NCI-H146 treated with DMSO at 0.1 percent for 48 hours (cell line): ENCODE results near the gene GZF1.

Source experiments
- DNase-seq: peaks from one replicate; lab custom pipeline; 2025; ENCODE audit not compliant: unreplicated experiment; lab: John Stamatoyannopoulos, UW

The GZF1 gene

GRCh38 chr20:23368316-23369071 is 6.5 kb downstream of the GZF1 start:
- DNase-seq = no peak

GRCh38 chr20:23369072-23369823 is 7.3 kb downstream of the GZF1 start:
- DNase-seq = no peak

DNA sequence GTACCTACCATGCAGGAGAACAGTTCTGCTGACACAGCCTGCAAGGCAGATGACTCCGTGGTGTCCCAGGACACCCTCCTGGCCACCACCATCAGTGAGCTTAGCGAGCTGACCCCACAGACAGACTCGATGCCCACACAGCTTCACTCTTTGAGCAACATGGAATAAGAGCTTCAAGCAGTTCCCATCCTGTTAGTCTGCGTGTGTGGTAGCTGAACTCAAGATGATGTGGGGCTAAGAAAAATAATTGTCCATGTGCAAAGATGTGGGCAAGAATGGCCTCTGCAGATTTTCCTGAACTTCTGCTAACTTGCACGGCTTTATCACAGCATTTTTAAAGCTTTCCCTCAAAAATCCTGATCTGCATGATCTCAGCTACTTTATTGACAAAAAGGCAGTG is 8.3 kb downstream of the GZF1 start:
- DNase-seq = no peak

DNA sequence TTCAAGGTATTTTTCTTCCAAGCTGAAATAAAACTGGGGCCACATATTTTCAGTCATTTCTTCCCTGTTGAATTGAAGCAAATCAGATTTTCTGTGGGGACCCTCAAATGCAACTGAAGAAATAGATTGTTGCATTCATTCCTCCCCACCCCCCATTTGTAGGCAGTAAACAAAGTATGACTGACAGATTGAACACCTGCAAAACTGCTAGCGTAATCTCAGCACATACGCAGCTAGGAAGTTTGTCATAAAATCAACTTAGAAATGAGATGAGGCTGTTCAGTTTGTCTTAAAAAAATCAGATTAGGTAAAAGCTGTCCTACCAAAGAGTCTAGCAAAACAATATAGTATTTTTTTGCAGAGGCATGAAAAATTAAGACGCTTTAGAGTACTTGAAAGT is 8.9 kb downstream of the GZF1 start:
- no peak for DNase-seq

DNA sequence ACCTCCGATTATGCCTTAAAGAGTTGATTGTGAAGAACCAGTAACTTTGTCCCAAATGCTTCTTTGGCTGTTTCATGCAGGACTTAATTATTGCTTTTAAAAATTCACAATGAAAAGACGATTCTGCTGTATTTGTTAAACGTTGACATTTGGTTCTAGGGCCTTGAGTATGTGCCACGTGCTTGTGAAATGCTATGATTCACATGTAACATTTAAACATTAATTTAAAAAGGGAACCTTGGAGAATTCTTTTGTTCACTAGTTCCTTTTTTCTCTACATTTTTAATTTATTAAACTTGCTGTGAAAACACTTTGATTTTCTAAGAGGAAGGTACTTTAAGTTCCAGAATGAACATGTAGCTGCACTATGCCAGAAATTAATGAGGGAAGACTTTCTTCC is 9.5 kb downstream of the GZF1 start:
- no peak for DNase-seq

DNA sequence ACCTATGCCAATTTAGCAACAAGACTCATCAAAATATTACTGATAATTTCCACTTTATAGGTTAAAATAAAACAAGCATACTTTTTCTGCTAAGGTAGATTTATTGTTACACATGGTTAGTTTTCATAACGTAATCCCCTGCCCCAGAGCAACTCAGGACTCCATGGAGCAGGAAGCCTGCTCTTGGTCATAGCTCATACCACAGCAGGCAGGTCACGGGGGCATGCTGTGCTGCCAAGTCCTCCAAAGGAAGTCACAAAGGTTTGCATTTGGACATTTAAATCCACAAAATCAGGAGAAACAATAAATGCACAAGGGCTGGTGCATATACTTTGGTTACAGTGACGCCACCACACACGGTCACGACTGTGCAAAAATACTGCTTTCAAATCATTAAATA is 12.5 kb downstream of the GZF1 start:
- DNase-seq = no peak

DNA sequence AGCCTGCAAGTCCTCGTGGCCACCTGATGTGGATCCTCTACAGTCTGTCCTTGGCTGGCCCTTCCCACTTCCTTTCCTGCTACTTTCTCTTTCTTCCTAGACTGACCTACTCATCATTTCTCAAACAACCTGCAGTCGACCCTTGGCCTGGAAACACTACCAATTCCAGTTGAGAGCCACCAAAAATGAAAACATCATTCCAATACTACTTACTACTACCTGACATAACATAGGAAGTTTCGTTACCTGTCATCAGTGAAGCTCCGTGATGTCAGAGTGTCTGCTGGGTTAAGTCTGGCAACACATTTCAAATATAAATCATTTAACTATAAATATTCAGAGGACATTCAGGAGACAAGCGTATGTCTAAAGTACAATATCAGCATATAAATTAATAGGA is 13.8 kb downstream of the GZF1 start:
- DNase-seq = no peak

DNA sequence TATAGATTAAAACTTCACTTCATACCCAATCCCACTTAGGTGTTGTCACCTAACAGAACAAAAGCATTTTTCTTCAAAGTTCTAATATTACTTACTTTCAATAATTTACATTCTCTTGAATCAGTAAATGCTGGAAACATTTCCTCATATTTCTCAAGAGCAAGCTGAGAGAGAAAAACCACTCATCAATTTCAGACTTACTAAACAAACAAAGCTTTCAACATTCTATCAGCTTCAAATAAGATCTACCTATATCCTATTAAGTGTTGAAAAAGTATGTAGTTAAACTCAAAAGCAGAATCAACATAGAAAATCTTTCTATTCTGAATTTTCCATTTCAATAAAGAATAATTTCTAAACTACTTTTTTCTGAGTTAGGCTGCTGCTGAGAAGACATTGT is 17.8 kb downstream of the GZF1 start:
- no peak for DNase-seq

DNA sequence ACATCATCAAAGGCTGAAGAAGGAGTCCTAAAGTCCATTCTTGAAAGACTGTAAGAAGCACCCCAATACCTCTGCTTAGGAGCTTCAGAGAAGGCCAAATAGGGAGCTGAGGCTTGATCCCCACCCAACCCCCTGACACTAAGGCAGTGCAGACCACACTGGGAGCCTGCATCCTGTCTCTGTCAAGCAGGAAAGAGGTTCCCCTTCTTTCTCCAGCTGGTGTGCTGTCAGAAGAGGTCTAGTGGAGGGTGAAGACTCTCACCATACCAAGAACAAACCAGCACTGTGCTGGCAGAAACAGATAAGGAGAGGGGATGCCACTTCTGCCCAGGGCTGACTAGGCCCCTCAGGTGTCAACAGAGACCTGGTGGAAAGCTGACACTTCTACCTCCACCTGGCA is 19.9 kb downstream of the GZF1 start:
- DNase-seq = no peak

- DNase-seq = no peak
Measured at GRCh38 chr20:23386304-23387117, 24.5 kb downstream of the GZF1 start.

DNA sequence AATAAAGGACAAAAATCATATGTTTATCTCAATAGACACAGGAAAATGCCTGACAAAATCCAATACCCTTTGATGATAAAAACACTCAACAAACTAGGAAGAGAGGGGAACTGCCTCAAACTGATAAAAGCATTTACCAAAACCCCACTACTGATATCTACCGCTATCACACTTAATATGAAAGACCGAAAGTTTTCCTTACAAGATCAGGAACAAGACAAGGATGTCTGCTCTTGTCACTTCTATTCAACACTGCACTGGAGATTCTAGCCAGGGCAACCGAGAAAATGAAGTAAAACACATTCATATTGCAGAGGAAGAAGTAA is 25.1 kb downstream of the GZF1 start:
- DNase-seq = no peak

DNA sequence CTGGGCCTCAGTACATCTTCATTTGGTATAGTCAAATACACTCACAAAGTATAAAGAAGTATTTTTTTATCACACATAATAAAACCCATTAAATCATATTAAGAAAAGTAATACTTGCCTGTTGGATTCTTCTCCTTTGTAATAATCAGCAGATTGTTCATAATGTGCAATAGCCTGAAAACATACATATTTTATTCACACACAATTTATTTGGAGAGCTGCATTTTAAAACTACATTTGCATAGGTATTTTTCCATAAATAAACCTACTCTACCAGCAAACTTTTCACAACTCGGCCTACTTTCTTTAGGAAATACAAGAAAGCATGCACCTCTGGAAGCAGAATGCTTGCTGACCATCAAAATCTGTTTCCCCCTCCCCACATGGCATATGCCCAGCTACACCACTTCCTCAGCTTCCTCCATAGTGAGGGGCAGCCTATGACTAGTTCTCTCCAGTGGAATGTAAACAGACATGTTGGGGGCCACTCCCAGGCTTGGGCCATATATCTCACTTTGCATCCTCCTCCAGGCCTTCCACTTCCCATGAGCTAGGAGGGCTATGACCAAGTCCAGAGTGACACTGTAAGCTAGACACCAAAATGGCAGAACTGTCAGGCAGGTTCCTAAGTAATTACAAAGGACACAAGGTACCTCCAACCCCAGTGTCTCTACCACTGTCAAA is 28.3 kb downstream of the GZF1 start:
- DNase-seq = no peak

DNA sequence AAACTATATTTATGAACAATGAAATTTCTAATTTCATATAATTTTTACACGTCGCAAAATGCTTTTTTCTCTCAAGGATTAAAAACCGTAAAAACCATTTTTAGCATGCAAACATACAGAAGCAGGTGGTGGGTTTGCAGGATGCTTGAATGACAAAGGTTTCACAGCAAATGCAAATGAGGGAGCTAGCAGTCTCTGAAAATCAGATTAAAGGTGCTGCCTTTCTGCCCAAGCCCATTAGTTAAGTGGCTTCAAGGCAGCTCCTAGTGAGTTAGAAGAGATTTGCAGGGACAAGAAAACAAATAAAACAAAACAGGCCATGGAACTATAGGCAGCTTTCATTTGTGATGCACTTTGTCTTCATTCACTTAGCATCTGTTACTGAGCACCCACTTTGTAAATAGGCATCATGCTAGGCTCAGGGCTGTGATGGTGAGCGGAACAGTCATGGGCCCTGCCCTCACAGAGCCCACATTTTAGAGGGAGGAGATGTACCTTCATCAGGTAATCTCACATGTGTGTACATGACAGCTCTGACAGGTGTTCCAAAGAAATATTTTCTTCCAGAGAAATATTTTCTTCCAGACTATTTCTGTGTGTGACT is 29.8 kb downstream of the GZF1 start:
- DNase-seq = no peak

- DNase-seq = no peak
Measured at GRCh38 chr20:23393996-23394775, 32.2 kb downstream of the GZF1 start.

- no peak for DNase-seq
Measured at GRCh38 chr20:23396950-23397627, 35.1 kb downstream of the GZF1 start.

- no peak for DNase-seq
Measured at GRCh38 chr20:23397961-23398360, 36.0 kb downstream of the GZF1 start.

GRCh38 chr20:23399568-23400241 is 37.7 kb downstream of the GZF1 start:
- no peak for DNase-seq

DNA sequence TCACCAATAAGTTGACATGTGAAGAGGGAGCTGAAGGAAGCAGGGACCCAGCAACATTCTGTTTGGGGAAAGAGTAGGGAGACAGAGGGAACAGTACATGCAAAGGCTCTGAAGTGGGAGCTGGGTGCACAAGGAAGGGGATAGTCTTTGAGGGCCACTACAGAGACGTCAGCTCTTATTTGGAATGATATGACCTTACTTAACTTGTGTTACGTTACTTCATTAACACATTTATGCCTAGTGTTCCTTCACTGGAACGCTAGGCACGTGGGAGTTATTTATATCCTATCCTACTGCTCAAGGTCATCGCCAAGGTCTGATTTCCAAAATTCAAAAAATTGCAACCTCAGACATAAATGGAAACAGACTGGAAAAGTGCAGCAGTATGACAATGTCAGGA is 39.1 kb downstream of the GZF1 start:
- DNase-seq = no peak

- DNase-seq = no peak
Measured at GRCh38 chr20:23403751-23404150, 41.8 kb downstream of the GZF1 start.
